H1 (cell line): Measurements from ENCODE around the gene PLXNA4. TPM values are rescaled to one million over a fixed set of nuclear protein-coding genes. Genes with fewer than 3 reads are reported as not detected.

Source experiments
- CTCF ChIA-PET: fragments of 300-600 bp; sonication (Branson Sonifier 250); formaldehyde crosslinking; loops from one replicate; lab custom pipeline; 2021; ENCODE audit not compliant: partially characterized antibody; lab: Charles Lee
- POLR2A ChIA-PET: fragments of 300-600 bp; sonication (Branson Sonifier 250); formaldehyde crosslinking; loops from one replicate; lab custom pipeline; 2021; ENCODE audit warnings: inconsistent platforms; ENCODE audit not compliant: partially characterized antibody; lab: Charles Lee
- DNase-seq, 2 experiments: peaks; one replicate each; pipeline versions ENCODE4 v3.0.0 to v3.0.0-alpha.2; 2010 to 2022; ENCODE audit warnings: low spot score in 2 of 2, low read depth in 1 of 2, mixed read lengths in 1 of 2
- FAIRE-seq: peaks from 2 replicates; lab custom pipeline; 2011; peaks lifted over from hg19 to GRCh38; lab: Jason Lieb, UNC
- H2AFZ ChIP-seq: 2 replicates; pipeline ENCODE4 v1.8.1; 2012; ENCODE audit warnings: low read length, inconsistent platforms
- H2AK5ac ChIP-seq: 2 replicates; pipeline ENCODE4 v1.6.1; 2013; ENCODE audit warnings: low read depth, low read length
- H2BK120ac ChIP-seq: replicated peaks from 2 replicates; pipeline ENCODE3; 2013; ENCODE audit warnings: low read depth, low read length, inconsistent platforms
- H2BK12ac ChIP-seq: 2 replicates; pipeline ENCODE4 v1.6.1; 2013; ENCODE audit warnings: low read depth, low read length
- H2BK15ac ChIP-seq: 2 replicates; pipeline ENCODE4 v1.6.1; 2013; ENCODE audit warnings: low read length
- H2BK20ac ChIP-seq: 2 replicates; pipeline ENCODE4 v1.6.1; 2013; ENCODE audit warnings: low read length
- H2BK5ac ChIP-seq: 2 replicates; pipeline ENCODE4 v1.6.1; 2013; ENCODE audit warnings: low read depth, low read length
- H3K14ac ChIP-seq: 2 replicates; pipeline ENCODE4 v1.6.1; 2013; ENCODE audit warnings: inconsistent platforms; ENCODE audit not compliant: insufficient read length
- H3K18ac ChIP-seq: 2 replicates; pipeline ENCODE4 v1.6.1; 2013; ENCODE audit warnings: low read length; ENCODE audit errors: extremely low read depth
- H3K23ac ChIP-seq: 2 replicates; pipeline ENCODE4 v1.6.1; 2013; ENCODE audit warnings: inconsistent platforms; ENCODE audit not compliant: insufficient read length
- H3K23me2 ChIP-seq: 2 replicates; pipeline ENCODE4 v1.6.1; 2013; ENCODE audit warnings: low read depth, low read length
- H3K27ac ChIP-seq: 2 replicates; pipeline ENCODE4 v1.6.1; 2011; ENCODE audit warnings: low read depth, low read length, inconsistent platforms
- H3K27me3 ChIP-seq, 4 experiments: replicated peaks in 1 of 4; 1 replicate in 1 of 4; 2 replicates in 3 of 4; pipeline versions ENCODE4 v1.6.1 to v1.8.1; 2011 to 2013; ENCODE audit warnings: low read length in 3 of 4, mild to moderate bottlenecking in 3 of 4, inconsistent platforms in 2 of 4, mixed read lengths in 2 of 4, moderate library complexity in 1 of 4; ENCODE audit not compliant: control insufficient read depth in 3 of 4, insufficient read depth in 3 of 4; ENCODE audit errors: extremely low read depth in 1 of 4
- H3K36me3 ChIP-seq, 4 experiments: 2 replicates each; pipeline versions ENCODE4 v1.6.1 to v1.8.1; 2011 to 2013; ENCODE audit warnings: mild to moderate bottlenecking in 4 of 4, low read length in 3 of 4, moderate library complexity in 2 of 4, control low read depth in 1 of 4, inconsistent platforms in 1 of 4; ENCODE audit not compliant: insufficient read depth in 4 of 4, control insufficient read depth in 2 of 4
- H3K4ac ChIP-seq: replicated peaks from 2 replicates; pipeline ENCODE3; 2013; ENCODE audit warnings: low read length, low read depth, mixed read lengths, inconsistent platforms; ENCODE audit not compliant: insufficient read length
- H3K4me1 ChIP-seq, 4 experiments: replicated peaks in 1 of 4; 1 replicate in 1 of 4; 2 replicates in 3 of 4; pipeline versions ENCODE4 v1.6.1 to v1.8.1; 2011 to 2013; ENCODE audit warnings: low read length in 3 of 4, inconsistent platforms in 2 of 4, mixed read lengths in 1 of 4; ENCODE audit not compliant: insufficient read depth in 4 of 4, control insufficient read depth in 3 of 4
- H3K4me2 ChIP-seq, 2 experiments: 2 replicates each; pipeline versions ENCODE4 v1.6.1 to v1.8.1; 2011 to 2013; ENCODE audit warnings: low read depth in 2 of 2, low read length in 2 of 2, control low read depth in 1 of 2, inconsistent platforms in 1 of 2, mild to moderate bottlenecking in 1 of 2; ENCODE audit not compliant: insufficient read depth in 1 of 2
- H3K4me3 ChIP-seq, 4 experiments: fragments of 200-600, 300-600 bp in 1 of 4; sonication (generic), shearing (Covaris generic), sonication (Bioruptor Twin) in 1 of 4; 2 replicates each; pipeline versions ENCODE4 v1.5.1 to v1.8.1; 2011 to 2016; ENCODE audit warnings: low read length in 4 of 4, low read depth in 3 of 4, control low read depth in 2 of 4, inconsistent platforms in 2 of 4, mild to moderate bottlenecking in 2 of 4, mixed read lengths in 1 of 4, moderate library complexity in 1 of 4; ENCODE audit not compliant: insufficient read depth in 2 of 4; ENCODE audit errors: extremely low read depth in 1 of 4
- H3K56ac ChIP-seq: replicated peaks from 2 replicates; pipeline ENCODE3; 2013; ENCODE audit warnings: low read depth, mild to moderate bottlenecking, mixed read lengths, low read length, inconsistent platforms; ENCODE audit not compliant: insufficient read length
- H3K79me1 ChIP-seq: 2 replicates; pipeline ENCODE4 v1.6.1; 2013; ENCODE audit warnings: low read depth, low read length, control low read depth
- H3K79me2 ChIP-seq, 2 experiments: 2 replicates each; pipeline versions ENCODE4 v1.6.1 to v1.8.1; 2012 to 2013; ENCODE audit warnings: low read length in 2 of 2, mild to moderate bottlenecking in 2 of 2, inconsistent platforms in 1 of 2; ENCODE audit not compliant: insufficient read depth in 2 of 2, control insufficient read depth in 1 of 2
- H3K9ac ChIP-seq, 4 experiments: replicated peaks in 1 of 4; 1 replicate in 1 of 4; 2 replicates in 3 of 4; pipeline versions ENCODE4 v1.6.1 to v1.8.1; 2011 to 2013; ENCODE audit warnings: low read depth in 3 of 4, low read length in 3 of 4, control low read depth in 2 of 4, mild to moderate bottlenecking in 2 of 4, moderate library complexity in 2 of 4, inconsistent platforms in 1 of 4; ENCODE audit errors: extremely low read depth in 1 of 4
- H3K9me3 ChIP-seq, 2 experiments: 2 replicates each; pipeline versions ENCODE4 v1.6.1 to v1.8.1; 2012 to 2013; ENCODE audit warnings: mild to moderate bottlenecking in 2 of 2, moderate library complexity in 2 of 2, control low read depth in 1 of 2, inconsistent platforms in 1 of 2, low read depth in 1 of 2, low read length in 1 of 2, mixed read lengths in 1 of 2; ENCODE audit not compliant: insufficient read depth in 2 of 2
- H4K20me1 ChIP-seq, 2 experiments: replicated peaks in 1 of 2; 2 replicates each; pipeline versions ENCODE3 to v1.8.1; 2011 to 2013; ENCODE audit warnings: inconsistent platforms in 2 of 2, low read length in 2 of 2, mild to moderate bottlenecking in 1 of 2; ENCODE audit not compliant: insufficient read depth in 2 of 2, control insufficient read depth in 1 of 2
- H4K5ac ChIP-seq: 2 replicates; pipeline ENCODE4 v1.6.1; 2013; ENCODE audit warnings: low read length, low read depth, mixed read lengths, inconsistent platforms; ENCODE audit not compliant: insufficient read length
- H4K8ac ChIP-seq: 2 replicates; pipeline ENCODE4 v1.8.0; 2013; ENCODE audit warnings: mild to moderate bottlenecking, moderate library complexity, low read length, inconsistent platforms; ENCODE audit not compliant: insufficient read depth; ENCODE audit errors: extremely low read depth
- H4K91ac ChIP-seq: replicated peaks from 2 replicates; pipeline ENCODE3; 2013; ENCODE audit warnings: low read length, mixed read lengths, inconsistent platforms; ENCODE audit not compliant: insufficient read length
- GTF2F1 ChIP-seq: IDR thresholded peaks from 2 replicates; pipeline ENCODE4 v1.6.1; 2012; ENCODE audit warnings: low read depth, low read length, improper control_type of control experiment, borderline replicate concordance
- JUND ChIP-seq: IDR thresholded peaks from 2 replicates; pipeline ENCODE4 v1.6.1; 2011; ENCODE audit warnings: mild to moderate bottlenecking, improper control_type of control experiment, low read length
- NANOG ChIP-seq: IDR thresholded peaks from 2 replicates; pipeline ENCODE4 v1.6.1; 2011; ENCODE audit warnings: low read length, low read depth, mild to moderate bottlenecking, inconsistent platforms; ENCODE audit not compliant: insufficient read depth, poor library complexity, severe bottlenecking
- SAP30 ChIP-seq: fragments of 300-600 bp; sonication (generic); IDR thresholded peaks from 2 replicates; pipeline ENCODE4 v1.7.1; 2012; ENCODE audit warnings: low read length, moderate library complexity, mild to moderate bottlenecking, inconsistent platforms; ENCODE audit not compliant: insufficient read depth, insufficient replicate concordance
- SIX5 ChIP-seq: IDR thresholded peaks from 2 replicates; pipeline ENCODE4 v1.6.1; 2011; ENCODE audit warnings: mild to moderate bottlenecking, low read depth, low read length
- SP1 ChIP-seq: IDR thresholded peaks from 2 replicates; pipeline ENCODE4 v1.6.1; 2011; ENCODE audit warnings: low read depth, low read length
- SUZ12 ChIP-seq: fragments of 200-600 bp; sonication (generic); IDR thresholded peaks from 2 replicates; pipeline ENCODE4 v1.6.1; 2012; ENCODE audit warnings: mild to moderate bottlenecking, inconsistent platforms, low read length, moderate library complexity, mixed read lengths
- TCF12 ChIP-seq: IDR thresholded peaks from 2 replicates; pipeline ENCODE4 v1.6.1; 2011; ENCODE audit warnings: low read depth, mild to moderate bottlenecking, low read length
- TEAD4 ChIP-seq: IDR thresholded peaks from 2 replicates; pipeline ENCODE4 v1.6.1; 2012; ENCODE audit warnings: low read depth, low read length, inconsistent platforms, mixed read lengths
- WGBS, 2 experiments: shearing (Covaris generic) in 1 of 2; methylation state at CpG; one replicate each; pipeline versions ENCODE4 v1.1.6 to v1.1.7; 2013 to 2015; ENCODE audit warnings: low lambda C conversion rate in 2 of 2, mixed read lengths in 2 of 2, inconsistent platforms in 1 of 2, low coverage in 1 of 2, missing lambda C conversion rate in 1 of 2; ENCODE audit not compliant: insufficient replicate concordance in 2 of 2, insufficient coverage in 1 of 2, insufficient read length in 1 of 2; ENCODE audit errors: extremely low coverage in 1 of 2, missing lambda C conversion rate in 1 of 2; 5-methylcytosine and 5-hydroxymethylcytosine counted together
- polyA plus RNA-seq, 7 experiments: library from polyadenylated mRNA; depleted of rRNA in 3 of 7; stranded (reverse) in 5 of 7; unstranded in 2 of 7; fragments of >200 nt in 5 of 7; fragments of 200-250 nt in 2 of 7; gene quantifications; 1 replicate in 5 of 7; 2 replicates in 1 of 7; 4 replicates in 1 of 7; pipeline versions ENCODE4 v1.2.1 to v1.2.3, GENCODE V29; 2011 to 2013; ENCODE audit warnings: missing spikeins in 2 of 7, mixed read lengths in 2 of 7
- total RNA-seq: library from RNA; stranded (reverse); fragmentation: NEBNext Ultra II Directional; extraction: Animal tissue kit (Norgen Biotek cat#: 25700); gene quantifications from 2 replicates; pipeline ENCODE4 v1.2.1, GENCODE V29; 2021

The PLXNA4 gene
- total and polyA plus RNA-seq, 2 of the 8 experiments (the other 6 are each of a cell fraction or from before 2014, with no cell fraction given), result 0.76 to 0.79 TPM

DNA sequence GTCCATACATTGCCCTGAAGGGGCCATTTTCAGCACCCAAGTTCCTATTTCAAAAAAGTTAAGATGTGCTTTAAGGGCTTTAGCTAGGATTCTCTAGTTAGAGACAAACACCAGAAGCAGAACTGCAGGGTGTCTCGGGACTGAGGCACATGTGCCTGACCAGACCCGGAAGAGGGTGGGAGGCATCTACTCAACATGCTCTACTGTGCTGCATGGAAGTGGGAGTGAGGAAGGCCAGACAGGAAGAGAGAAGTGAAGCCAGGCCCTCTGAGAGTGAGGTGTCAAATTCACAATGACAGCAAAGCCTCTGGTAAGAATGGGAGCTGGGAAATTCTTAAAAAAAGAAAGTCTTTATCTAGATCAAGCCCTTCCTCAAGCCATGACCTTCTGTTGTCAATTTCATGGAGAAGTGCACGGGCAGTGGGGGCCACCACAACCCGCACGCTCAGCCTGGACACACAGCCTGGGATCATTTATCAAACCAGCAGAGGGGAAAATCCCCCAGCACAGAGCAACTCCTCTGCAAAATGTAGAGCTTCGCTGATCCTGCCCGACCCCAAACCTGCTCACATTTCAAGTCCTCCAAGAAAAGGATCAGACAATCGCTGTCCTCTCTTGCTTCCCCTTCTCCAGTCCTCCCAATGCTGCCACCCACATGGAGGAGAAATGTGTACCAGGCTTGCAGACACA, 38.7 kb downstream of the PLXNA4 start:
- no peak overlapping the region; the same call in 1 of the 2 replicates for H4K8ac ChIP-seq
- H3K4me2 ChIP-seq, result no peak overlapping the region
- H2AK5ac ChIP-seq, result no peak overlapping the region
- H2BK5ac ChIP-seq, result no peak overlapping the region
- H4K5ac ChIP-seq, result no peak overlapping the region
- no peak overlapping the region for H3K14ac ChIP-seq
- no peak overlapping the region for H2BK15ac ChIP-seq
- H3K9ac ChIP-seq, result no peak overlapping the region
- 0 out of 2 replicates have a peak overlapping the region, but pooled peaks have one; percentile 27 for H2BK20ac ChIP-seq
- ChIA-PET CTCF (interaction anchor here (0.5 to 2.7 kb wide), 5 partner anchors 18 to 898 kb away, joined by 3 to 6 read pairs (median 4); no protein-coding TSS in a partner anchor), POLR2A (no interaction called here)
- H3K18ac ChIP-seq, result no peak overlapping the region
- FAIRE-seq (no peak), DNase-seq (no peak)
- TF ChIP-seq SP1 (no peak), NANOG (no peak), TEAD4 (no peak), SIX5 (no peak), JUND (no peak), SUZ12 (no peak), TCF12 (no peak), SAP30 (no peak), GTF2F1 (no peak)
- peaks cover 0 to 3% (median 0%) of the 10 kb centered on the region in 4 experiments; a peak in 2 of 7 replicates for H3K27me3 ChIP-seq
- H3K9me3 ChIP-seq, result no peaks in the 10 kb centered on the region
- no peak overlapping the region for H3K56ac ChIP-seq
- no peaks in the 10 kb centered on the region for H4K20me1 ChIP-seq
- no peak overlapping the region for H2AFZ ChIP-seq
- H3K27ac ChIP-seq, result no peak overlapping the region
- H3K4me1 ChIP-seq, result peaks cover 5 to 13% (median 6%) of the 10 kb centered on the region in 4 experiments; a peak in 5 of 7 replicates
- 81% methylated on average over 8 of the region's 8 CpGs; no CpG with 5 or more reads in 1 of the 2 experiments for WGBS, 2 experiments
- H2BK12ac ChIP-seq, result peak overlapping the region; percentile 28; the same call in 1 of the 2 replicates
- H3K36me3 ChIP-seq, result no peaks in the 10 kb centered on the region
- H3K23ac ChIP-seq, result no peak overlapping the region
- no peaks in the 10 kb centered on the region for H3K79me2 ChIP-seq
- no peak overlapping the region for H3K4me3 ChIP-seq
- H3K23me2 ChIP-seq, result no peaks in the 10 kb centered on the region
- no peak overlapping the region for H3K4ac ChIP-seq
- no peak overlapping the region for H4K91ac ChIP-seq
- no peak overlapping the region for H2BK120ac ChIP-seq
- no peaks in the 10 kb centered on the region for H3K79me1 ChIP-seq
